Testis (tissue), 3 donors: Measurements from ENCODE around the gene TBL1X. TPM values are rescaled to one million over a fixed set of nuclear protein-coding genes. Genes with fewer than 3 reads are reported as not detected.

Source experiments
- DNase-seq: peaks from one replicate; pipeline ENCODE4 v3.0.0-alpha.2; 2019
- H3K27ac ChIP-seq, 2 donors: fragments of 200-600 bp; sonication (generic); one replicate each; pipeline ENCODE4 v1.5.1; 2019
- H3K27me3 ChIP-seq: fragments of 200-600 bp; sonication (generic); one replicate; pipeline ENCODE4 v1.5.1; 2019
- H3K36me3 ChIP-seq: fragments of 200-600 bp; sonication (generic); one replicate; pipeline ENCODE4 v1.5.1; 2017; ENCODE audit warnings: low read depth; ENCODE audit errors: missing control alignments
- H3K4me1 ChIP-seq: fragments of 200-600 bp; sonication (generic); one replicate; pipeline ENCODE4 v1.5.1; 2019
- H3K4me3 ChIP-seq, 2 donors: fragments of 200-600 bp; sonication (generic); one replicate each; pipeline ENCODE4 v1.5.1; 2017 to 2019
- H3K9me3 ChIP-seq: fragments of 200-600 bp; sonication (generic); one replicate; pipeline ENCODE4 v1.5.1; 2017
- POLR2A ChIP-seq: fragments of 450-650 bp; IDR thresholded peaks from one replicate; pipeline ENCODE4 v1.6.1; 2017; ENCODE audit warnings: antibody characterized with exemption, mild to moderate bottlenecking, moderate library complexity
- WGBS, 2 donors: methylation state at CpG; one replicate each; pipeline ENCODE4 v1.1.5; 2018; 5-methylcytosine and 5-hydroxymethylcytosine counted together
- intact Hi-C: fragments of 100-400 bp; cut with DNase I; formaldehyde crosslinking; loops from one replicate; pipeline ENCODE4 v1.15.1; 2023; ENCODE audit warnings: low total_unique reads
- polyA plus RNA-seq: library from polyadenylated mRNA; stranded (reverse); fragments of 350-450 nt; fragmentation: Illumina TruSeq; extraction: RNeasy Lipid Tissue Mini Kit (QIAGEN cat#74804); gene quantifications from one replicate; pipeline ENCODE4 v1.2.3, GENCODE V29; 2014; ENCODE audit warnings: low read depth, low replicate concordance; ENCODE audit not compliant: insufficient read depth
- total RNA-seq, 2 donors: library from RNA; depleted of rRNA; stranded (reverse); fragments of >200 nt; gene quantifications; one replicate each; pipeline ENCODE4 v1.2.3, GENCODE V29; 2016
- TF ChIP-seq, protein P1 (sequence below), 3 experiments: fragments of 450-650 bp in 2 of 3; fragments of 200-600 bp in 1 of 3; sonication (generic) in 1 of 3; IDR thresholded peaks; one replicate each; pipeline ENCODE4 v1.5.1; 2016 to 2019; ENCODE audit warnings: antibody characterized with exemption in 3 of 3, mild to moderate bottlenecking in 2 of 3, moderate library complexity in 1 of 3

Gene TBL1X
- total and polyA plus RNA-seq, 3 donors from 2014 or later = 24.0 to 69.2 (median 48.1) TPM

DNA sequence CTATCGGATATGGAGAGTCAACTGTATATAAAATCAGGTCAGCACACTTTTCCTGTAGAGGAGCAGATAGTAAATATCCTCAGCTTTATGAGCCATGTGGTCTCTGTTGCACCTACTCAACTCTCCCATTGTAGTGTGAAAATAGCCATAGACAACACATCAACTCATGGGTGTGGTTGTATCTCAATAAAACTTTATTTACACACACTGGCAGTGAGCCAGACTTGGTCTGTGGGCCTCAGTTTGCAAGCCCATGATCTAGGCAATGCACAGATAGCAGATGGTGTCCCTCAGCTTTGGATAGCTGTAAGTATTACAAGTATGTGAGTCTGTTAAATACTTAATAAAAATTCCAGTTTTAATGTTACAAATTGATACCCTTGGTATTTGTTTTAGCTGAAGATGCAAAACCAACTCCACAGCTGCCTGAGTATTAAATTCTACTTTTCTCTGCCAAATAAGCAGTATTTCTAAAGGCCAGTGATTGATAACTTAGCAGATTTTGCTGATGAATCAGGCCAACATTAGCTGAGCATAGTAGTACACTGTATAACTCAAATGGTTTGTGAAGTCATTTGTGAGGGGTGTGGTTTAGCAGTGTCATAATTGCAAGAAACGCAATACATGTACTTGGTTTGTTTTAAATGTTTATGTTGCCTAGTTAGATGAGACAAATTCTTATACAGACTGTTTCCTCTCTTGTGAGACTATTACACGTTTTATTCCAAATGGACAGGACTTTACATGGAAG, 213.5 kb downstream of the TBL1X start:
- no peak overlapping the region for H3K4me3 ChIP-seq
- no peaks in the 10 kb centered on the region for H3K27me3 ChIP-seq
- DNase-seq = no peak
- no peak for TF ChIP-seq POLR2A
- TF ChIP-seq, protein P1, sequence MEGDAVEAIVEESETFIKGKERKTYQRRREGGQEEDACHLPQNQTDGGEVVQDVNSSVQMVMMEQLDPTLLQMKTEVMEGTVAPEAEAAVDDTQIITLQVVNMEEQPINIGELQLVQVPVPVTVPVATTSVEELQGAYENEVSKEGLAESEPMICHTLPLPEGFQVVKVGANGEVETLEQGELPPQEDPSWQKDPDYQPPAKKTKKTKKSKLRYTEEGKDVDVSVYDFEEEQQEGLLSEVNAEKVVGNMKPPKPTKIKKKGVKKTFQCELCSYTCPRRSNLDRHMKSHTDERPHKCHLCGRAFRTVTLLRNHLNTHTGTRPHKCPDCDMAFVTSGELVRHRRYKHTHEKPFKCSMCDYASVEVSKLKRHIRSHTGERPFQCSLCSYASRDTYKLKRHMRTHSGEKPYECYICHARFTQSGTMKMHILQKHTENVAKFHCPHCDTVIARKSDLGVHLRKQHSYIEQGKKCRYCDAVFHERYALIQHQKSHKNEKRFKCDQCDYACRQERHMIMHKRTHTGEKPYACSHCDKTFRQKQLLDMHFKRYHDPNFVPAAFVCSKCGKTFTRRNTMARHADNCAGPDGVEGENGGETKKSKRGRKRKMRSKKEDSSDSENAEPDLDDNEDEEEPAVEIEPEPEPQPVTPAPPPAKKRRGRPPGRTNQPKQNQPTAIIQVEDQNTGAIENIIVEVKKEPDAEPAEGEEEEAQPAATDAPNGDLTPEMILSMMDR (IDR thresholded peaks at IDR 0.05) = no peak
- no peaks in the 10 kb centered on the region for H3K36me3 ChIP-seq
- 97% methylated on average over 3 of the region's 3 CpGs for WGBS, 2 donors
- no peak overlapping the region for H3K27ac ChIP-seq
- no peaks in the 10 kb centered on the region for H3K4me1 ChIP-seq
- no peaks in the 10 kb centered on the region for H3K9me3 ChIP-seq
- intact Hi-C loops = no loop called here

GRCh38 chrX:9681011-9681410, 216.2 kb downstream of the TBL1X start:
- Histone ChIP-seq H3K27ac (no peak overlapping the region), H3K9me3 (no peaks in the 10 kb centered on the region), H3K27me3 (no peaks in the 10 kb centered on the region), H3K4me3 (no peak overlapping the region), H3K36me3 (no peaks in the 10 kb centered on the region), H3K4me1 (no peaks in the 10 kb centered on the region)
- DNase-seq = no peak
- 90 to 94% methylated on average over 4 to 9 of the region's 9 CpGs for WGBS, 2 donors
- intact Hi-C loops = no loop called here
- TF ChIP-seq POLR2A = no peak
- TF ChIP-seq, protein P1 (IDR thresholded peaks at IDR 0.05) = no peak

DNA sequence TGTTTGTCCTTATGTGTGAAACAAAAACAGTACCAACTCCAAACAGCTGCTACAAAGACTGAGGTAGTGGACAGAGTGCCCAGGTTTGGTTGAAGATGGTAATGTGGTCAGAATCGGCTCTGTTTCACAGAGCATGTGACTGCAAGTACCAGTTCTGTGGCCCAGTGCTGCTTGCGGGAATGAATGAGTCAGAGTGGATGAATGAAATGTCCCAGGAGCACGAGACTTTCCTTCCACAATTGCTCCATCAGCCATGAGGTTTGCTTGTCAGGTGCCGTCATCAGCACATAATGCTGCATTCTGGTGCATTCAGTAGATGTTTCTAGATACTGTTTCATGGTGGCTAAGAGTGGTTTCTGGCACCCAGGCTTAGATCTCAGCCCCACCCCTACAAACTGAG, 216.6 kb downstream of the TBL1X start:
- H3K9me3 ChIP-seq = no peaks in the 10 kb centered on the region
- intact Hi-C loops = no loop called here
- no peaks in the 10 kb centered on the region for H3K4me1 ChIP-seq
- no peak overlapping the region for H3K4me3 ChIP-seq
- DNase-seq = no peak
- H3K36me3 ChIP-seq = no peaks in the 10 kb centered on the region
- no peaks in the 10 kb centered on the region for H3K27me3 ChIP-seq
- no peak overlapping the region for H3K27ac ChIP-seq
- TF ChIP-seq, protein P1 (IDR thresholded peaks at IDR 0.05) = no peak
- WGBS, 2 donors = 73 to 82% methylated on average over 4 of the region's 4 CpGs

- no peaks in the 10 kb centered on the region for H3K27me3 ChIP-seq
- TF ChIP-seq, protein P1 (IDR thresholded peaks at IDR 0.05) = no peak
- no peak for TF ChIP-seq POLR2A
- H3K9me3 ChIP-seq = no peaks in the 10 kb centered on the region
- no peak overlapping the region for H3K4me3 ChIP-seq
- no peaks in the 10 kb centered on the region for H3K36me3 ChIP-seq
- intact Hi-C loops = no loop called here
- H3K4me1 ChIP-seq = no peaks in the 10 kb centered on the region
- 41 to 56% methylated on average over 3 to 10 of the region's 10 CpGs for WGBS, 2 donors
- DNase-seq = peak; percentile 15
- H3K27ac ChIP-seq = no peak overlapping the region
Observed at GRCh38 chrX:9682456-9682855, 217.6 kb downstream of the TBL1X start.

- DNase-seq = no peak
- no peak overlapping the region for H3K4me3 ChIP-seq
- intact Hi-C loops = no loop called here
- no peaks in the 10 kb centered on the region for H3K4me1 ChIP-seq
- 93 to 97% methylated on average over 3 to 6 of the region's 6 CpGs for WGBS, 2 donors
- no peaks in the 10 kb centered on the region for H3K27me3 ChIP-seq
- no peak overlapping the region for H3K27ac ChIP-seq
- no peaks in the 10 kb centered on the region for H3K9me3 ChIP-seq
- H3K36me3 ChIP-seq = no peaks in the 10 kb centered on the region
- TF ChIP-seq, protein P1 (IDR thresholded peaks at IDR 0.05) = no peak
- TF ChIP-seq POLR2A = no peak
Observed at GRCh38 chrX:9682861-9683260, 218.0 kb downstream of the TBL1X start.
